H9 (cell line): Measurements from ENCODE around the gene TMEM213. TPM values are rescaled to one million over a fixed set of nuclear protein-coding genes. Genes with fewer than 3 reads are reported as not detected.
A peak's percentile ranks its signal among the peaks of the same experiment; 100 is the strongest.

Experiments
- DNase-seq: peaks from one replicate; pipeline ENCODE4 v3.0.0-alpha.2; 2017
- H2AFZ ChIP-seq: one replicate; pipeline ENCODE4 v1.6.1; 2013; ENCODE audit warnings: mild to moderate bottlenecking, low read length, control low read depth, moderate library complexity
- H2AK5ac ChIP-seq: 2 replicates; pipeline ENCODE4 v1.6.1; 2013; ENCODE audit warnings: low read length, control low read depth, mixed read lengths; ENCODE audit not compliant: insufficient read length
- H2BK120ac ChIP-seq: one replicate; pipeline ENCODE4 v1.6.1; 2013; ENCODE audit warnings: low read depth, mild to moderate bottlenecking, low read length, control low read depth, inconsistent platforms; ENCODE audit not compliant: poor library complexity, severe bottlenecking
- H2BK12ac ChIP-seq: 2 replicates; pipeline ENCODE4 v1.6.1; 2013; ENCODE audit warnings: low read length, control low read depth, mixed read lengths, low read depth; ENCODE audit not compliant: insufficient read length
- H2BK15ac ChIP-seq: 2 replicates; pipeline ENCODE4 v1.6.1; 2013; ENCODE audit warnings: low read depth, low read length, control low read depth
- H2BK20ac ChIP-seq: one replicate; pipeline ENCODE4 v1.6.1; 2013; ENCODE audit warnings: low read depth, mild to moderate bottlenecking, low read length, control low read depth, inconsistent platforms; ENCODE audit not compliant: poor library complexity, severe bottlenecking
- H2BK5ac ChIP-seq: 2 replicates; pipeline ENCODE4 v1.6.1; 2013; ENCODE audit warnings: low read length, control low read depth, mixed read lengths; ENCODE audit not compliant: insufficient read length
- H3K14ac ChIP-seq: 2 replicates; pipeline ENCODE4 v1.6.1; 2013; ENCODE audit warnings: low read length, control low read depth; ENCODE audit not compliant: insufficient read depth
- H3K18ac ChIP-seq: 2 replicates; pipeline ENCODE4 v1.6.1; 2013; ENCODE audit warnings: low read depth, mild to moderate bottlenecking, mixed read lengths, low read length, control low read depth; ENCODE audit not compliant: insufficient read length
- H3K23ac ChIP-seq: 2 replicates; pipeline ENCODE4 v1.6.1; 2013; ENCODE audit warnings: low read length, control low read depth, mixed read lengths, low read depth; ENCODE audit not compliant: insufficient read length
- H3K23me2 ChIP-seq: 2 replicates; pipeline ENCODE4 v1.6.1; 2013; ENCODE audit warnings: low read depth, mild to moderate bottlenecking, mixed read lengths, low read length, control low read depth; ENCODE audit not compliant: insufficient read length, poor library complexity, severe bottlenecking
- H3K27ac ChIP-seq: 2 replicates; pipeline ENCODE4 v1.5.1; 2013; ENCODE audit warnings: low read length, control low read depth, mixed read lengths, low read depth; ENCODE audit not compliant: insufficient read length
- H3K27me3 ChIP-seq: 2 replicates; pipeline ENCODE4 v1.6.1; 2013; ENCODE audit warnings: low read length, control low read depth, inconsistent platforms; ENCODE audit not compliant: insufficient read depth
- H3K4ac ChIP-seq: 2 replicates; pipeline ENCODE4 v1.6.1; 2013; ENCODE audit warnings: low read depth, mild to moderate bottlenecking, control low read depth, inconsistent platforms, low read length, moderate library complexity
- H3K4me1 ChIP-seq: 2 replicates; pipeline ENCODE4 v1.6.1; 2013; ENCODE audit warnings: low read length, control low read depth, inconsistent platforms; ENCODE audit not compliant: insufficient read depth
- H3K4me2 ChIP-seq: 2 replicates; pipeline ENCODE4 v1.6.1; 2013; ENCODE audit warnings: low read length, control low read depth, mixed read lengths; ENCODE audit not compliant: insufficient read length, insufficient read depth
- H3K56ac ChIP-seq: 2 replicates; pipeline ENCODE4 v1.6.1; 2013; ENCODE audit warnings: low read depth, mild to moderate bottlenecking, mixed read lengths, low read length, control low read depth; ENCODE audit not compliant: insufficient read length
- H3K79me1 ChIP-seq: 2 replicates; pipeline ENCODE4 v1.6.1; 2013; ENCODE audit warnings: low read depth, mild to moderate bottlenecking, moderate library complexity, low read length, control low read depth, inconsistent platforms; ENCODE audit not compliant: insufficient read depth, poor library complexity, severe bottlenecking
- H3K79me2 ChIP-seq: 2 replicates; pipeline ENCODE4 v1.6.1; 2013; ENCODE audit warnings: low read length, control low read depth, inconsistent platforms; ENCODE audit not compliant: insufficient read depth
- H3K9ac ChIP-seq: 2 replicates; pipeline ENCODE4 v1.6.1; 2013; ENCODE audit warnings: low read length, control low read depth, mixed read lengths; ENCODE audit not compliant: insufficient read length; ENCODE audit errors: extremely low read depth
- H3K9me3 ChIP-seq: one replicate; pipeline ENCODE4 v1.6.1; 2013; ENCODE audit warnings: low read depth, low read length, inconsistent platforms; ENCODE audit not compliant: control insufficient read depth
- H3T11ph ChIP-seq: one replicate; pipeline ENCODE4 v1.6.1; 2013; ENCODE audit warnings: mild to moderate bottlenecking, low read length, control low read depth, inconsistent platforms
- H4K20me1 ChIP-seq: one replicate; pipeline ENCODE4 v1.6.1; 2013; ENCODE audit not compliant: control insufficient read depth, insufficient read length, insufficient read depth
- H4K5ac ChIP-seq: 2 replicates; pipeline ENCODE4 v1.6.1; 2013; ENCODE audit warnings: low read depth, mild to moderate bottlenecking, mixed read lengths, low read length, control low read depth; ENCODE audit not compliant: insufficient read length
- H4K8ac ChIP-seq: replicated peaks from 2 replicates; pipeline ENCODE4 v1.6.1; 2013; ENCODE audit warnings: low read length, control low read depth, mixed read lengths, low read depth; ENCODE audit not compliant: insufficient read length
- H4K91ac ChIP-seq: 2 replicates; pipeline ENCODE4 v1.6.1; 2013; ENCODE audit warnings: low read depth, mild to moderate bottlenecking, moderate library complexity, mixed read lengths, low read length, control low read depth; ENCODE audit not compliant: insufficient read length
- H3K27ac Mint-ChIP-seq, 3 experiments: 2 replicates in 2 of 3; 3 replicates in 1 of 3; pipeline ENCODE4 v1.8.0; 2020 to 2021; ENCODE audit warnings: mixed read lengths in 3 of 3, mild to moderate bottlenecking in 1 of 3, moderate library complexity in 1 of 3
- H3K27me3 Mint-ChIP-seq: 2 replicates; pipeline ENCODE4 v1.8.0; 2021; ENCODE audit warnings: low read depth, mild to moderate bottlenecking, moderate library complexity, mixed read lengths
- H3K36me3 Mint-ChIP-seq, 3 experiments: 2 replicates in 2 of 3; 3 replicates in 1 of 3; pipeline ENCODE4 v1.8.0; 2020 to 2021; ENCODE audit warnings: low read depth in 3 of 3, mixed read lengths in 3 of 3; ENCODE audit not compliant: insufficient read depth in 1 of 3
- H3K4me1 Mint-ChIP-seq, 2 experiments: 2 replicates each; pipeline ENCODE4 v1.8.0; 2020; ENCODE audit warnings: mixed read lengths in 2 of 2
- H3K4me3 Mint-ChIP-seq, 2 experiments: 2 replicates in 1 of 2; 3 replicates in 1 of 2; pipeline ENCODE4 v1.8.0; 2020 to 2021; ENCODE audit warnings: mild to moderate bottlenecking in 2 of 2, mixed read lengths in 2 of 2, moderate library complexity in 1 of 2
- H3K9me3 Mint-ChIP-seq, 2 experiments: 2 replicates in 1 of 2; 3 replicates in 1 of 2; pipeline ENCODE4 v1.8.0; 2020; ENCODE audit warnings: mild to moderate bottlenecking in 2 of 2, mixed read lengths in 2 of 2, moderate library complexity in 1 of 2
- CTCF ChIP-seq: fragments of 200-600 bp; sonication (generic); conservative IDR thresholded peaks from 3 replicates; pipeline ENCODE4 v1.8.0; 2021; ENCODE audit warnings: antibody characterized with exemption, mild to moderate bottlenecking
- WGBS: extraction: QIAGEN DNeasy Blood & Tissue Kit; methylation state at CpG from one replicate; pipeline ENCODE4 v1.1.7; 2013; ENCODE audit warnings: missing lambda C conversion rate, low lambda C conversion rate, mixed read lengths; ENCODE audit not compliant: insufficient read length; ENCODE audit errors: extremely low coverage; 5-methylcytosine and 5-hydroxymethylcytosine counted together
- total RNA-seq: library from RNA; stranded (reverse); gene quantifications from 2 replicates; pipeline ENCODE4 v1.2.1, GENCODE V29; 2021

The TMEM213 gene
- total RNA-seq, 1 experiment from 2014 or later, result 0.22 TPM

- H3K27ac ChIP-seq, result no peak overlapping the region
- peak overlapping the region; percentile 3 to 40 (median 15); a peak in 1 of 7 replicates for H3K27ac Mint-ChIP-seq
- H3K9me3 ChIP-seq, result no peaks in the 10 kb centered on the region
- no peak overlapping the region for H3K23ac ChIP-seq
- no peaks in the 10 kb centered on the region; a peak in 2 of 7 replicates for H3K36me3 Mint-ChIP-seq
- no peak overlapping the region for H3K18ac ChIP-seq
- H3K14ac ChIP-seq, result no peak overlapping the region
- no peak overlapping the region for H3K56ac ChIP-seq
- H3K9me3 Mint-ChIP-seq, result peaks cover 0 to 3% of the 10 kb centered on the region in 2 experiments; a peak in 2 of 5 replicates
- H4K8ac ChIP-seq, result no peak overlapping the region
- no peaks in the 10 kb centered on the region for H4K20me1 ChIP-seq
- no peaks in the 10 kb centered on the region for H3K23me2 ChIP-seq
- H4K5ac ChIP-seq, result no peak overlapping the region
- no peak overlapping the region for H4K91ac ChIP-seq
- H3K4me3 Mint-ChIP-seq, result no peak overlapping the region
- no CpG with 5 or more reads among the region's 11 CpGs for WGBS
- H2BK5ac ChIP-seq, result no peak overlapping the region
- H3K9ac ChIP-seq, result no peak overlapping the region
- no peaks in the 10 kb centered on the region for H3K79me1 ChIP-seq
- no peak for DNase-seq
- no peak overlapping the region for H2BK12ac ChIP-seq
- no peaks in the 10 kb centered on the region for H3K79me2 ChIP-seq
- no peaks in the 10 kb centered on the region for H3K27me3 Mint-ChIP-seq
- no peaks in the 10 kb centered on the region for H3K27me3 ChIP-seq
- H3K4me1 ChIP-seq, result peaks cover 4% of the 10 kb centered on the region
- H3K4ac ChIP-seq, result no peak overlapping the region
- no peak overlapping the region for H3K4me2 ChIP-seq
- no peak overlapping the region for H2AFZ ChIP-seq
- H2AK5ac ChIP-seq, result no peak overlapping the region
- no peak overlapping the region for H2BK20ac ChIP-seq
- peaks cover 0 to 7% of the 10 kb centered on the region in 2 experiments; a peak in 3 of 4 replicates for H3K4me1 Mint-ChIP-seq
- H2BK120ac ChIP-seq, result no peak overlapping the region
- no peak overlapping the region for H3T11ph ChIP-seq
- H2BK15ac ChIP-seq, result no peak overlapping the region
- no peak for TF ChIP-seq CTCF
Measured at GRCh38 chr7:138825049-138825721, 27.4 kb downstream of the TMEM213 start.
